GM21423 (cell line): ENCODE measurements around the gene NKAPD1.
A peak's percentile ranks its signal among the peaks of the same experiment; 100 is the strongest.
"Not testable (repeated sequence)": the region's sequence is repeated elsewhere in the genome, so short reads cannot be mapped to it uniquely, and the experiment has no call there.

Experiments
- ATAC-seq: cut with Tn5 transposase; IDR thresholded peaks from one replicate; pipeline ENCODE4 v1.9.1; 2021; ENCODE audit warnings: mild to moderate bottlenecking, moderate library complexity; ENCODE audit not compliant: unreplicated experiment

Gene NKAPD1, protein sequence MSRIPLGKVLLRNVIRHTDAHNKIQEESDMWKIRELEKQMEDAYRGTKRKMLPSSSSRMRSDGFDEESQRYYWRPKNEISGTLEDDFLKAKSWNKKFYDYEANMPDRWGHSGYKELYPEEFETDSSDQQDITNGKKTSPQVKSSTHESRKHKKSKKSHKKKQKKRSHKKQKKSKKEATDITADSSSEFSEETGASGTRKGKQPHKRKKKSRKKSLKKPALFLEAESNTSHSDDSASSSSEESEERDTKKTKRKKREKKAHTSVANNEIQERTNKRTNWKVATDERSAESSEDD

DNA sequence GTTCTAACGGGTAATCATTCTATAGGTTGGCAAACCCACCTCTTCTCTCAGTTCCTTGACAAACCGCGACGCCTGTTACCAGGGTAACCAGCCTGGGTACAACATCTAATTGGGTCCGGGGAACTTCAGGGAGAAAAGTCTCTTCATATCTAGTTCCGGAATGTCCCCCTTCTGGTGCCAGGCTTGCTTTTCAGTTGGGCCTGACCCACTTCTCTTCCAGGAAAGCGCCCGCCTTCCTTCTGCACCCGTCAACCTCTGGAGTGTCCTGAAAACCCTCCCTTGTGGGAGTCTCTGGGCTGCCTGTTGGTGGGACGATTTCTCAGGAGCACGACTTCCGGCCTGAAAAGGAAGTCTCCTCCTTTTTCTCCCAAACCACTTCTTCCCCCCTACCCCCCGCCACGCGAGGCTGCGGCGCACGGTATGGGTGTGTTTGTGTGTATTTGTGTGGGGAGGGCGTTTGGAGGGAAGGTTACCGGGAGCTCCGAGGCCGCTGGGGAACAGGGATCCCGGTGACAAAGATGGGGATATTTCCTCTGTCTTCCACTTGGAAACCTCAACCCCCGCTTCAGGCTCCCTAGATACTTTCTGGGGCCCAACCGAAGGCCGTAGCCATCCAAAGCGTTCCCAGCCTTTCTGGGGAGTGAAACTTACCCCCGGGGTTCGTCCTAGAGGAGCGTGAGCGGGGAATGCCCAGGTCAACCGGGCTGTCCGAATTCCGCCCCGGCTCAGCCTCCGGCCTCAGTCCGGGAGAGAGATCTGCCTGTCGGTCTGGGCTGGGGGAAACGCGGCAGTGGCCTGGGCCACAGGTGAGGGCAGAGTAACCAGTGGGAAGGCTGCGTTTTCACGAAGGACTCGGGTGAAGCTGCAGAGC is at the start of gene NKAPD1, which contains the start of gene PIH1D2:
NKAPD1 (plus strand) TSS at position 359 of the 871 bp plus-strand sequence. CDS start 1,276 bp downstream, outside the sequence.
PIH1D2 (minus strand) TSS at position 77 of the 871 bp plus-strand sequence. CDS start 843 bp downstream, outside the sequence.
- peak; percentile 92 for ATAC-seq

DNA sequence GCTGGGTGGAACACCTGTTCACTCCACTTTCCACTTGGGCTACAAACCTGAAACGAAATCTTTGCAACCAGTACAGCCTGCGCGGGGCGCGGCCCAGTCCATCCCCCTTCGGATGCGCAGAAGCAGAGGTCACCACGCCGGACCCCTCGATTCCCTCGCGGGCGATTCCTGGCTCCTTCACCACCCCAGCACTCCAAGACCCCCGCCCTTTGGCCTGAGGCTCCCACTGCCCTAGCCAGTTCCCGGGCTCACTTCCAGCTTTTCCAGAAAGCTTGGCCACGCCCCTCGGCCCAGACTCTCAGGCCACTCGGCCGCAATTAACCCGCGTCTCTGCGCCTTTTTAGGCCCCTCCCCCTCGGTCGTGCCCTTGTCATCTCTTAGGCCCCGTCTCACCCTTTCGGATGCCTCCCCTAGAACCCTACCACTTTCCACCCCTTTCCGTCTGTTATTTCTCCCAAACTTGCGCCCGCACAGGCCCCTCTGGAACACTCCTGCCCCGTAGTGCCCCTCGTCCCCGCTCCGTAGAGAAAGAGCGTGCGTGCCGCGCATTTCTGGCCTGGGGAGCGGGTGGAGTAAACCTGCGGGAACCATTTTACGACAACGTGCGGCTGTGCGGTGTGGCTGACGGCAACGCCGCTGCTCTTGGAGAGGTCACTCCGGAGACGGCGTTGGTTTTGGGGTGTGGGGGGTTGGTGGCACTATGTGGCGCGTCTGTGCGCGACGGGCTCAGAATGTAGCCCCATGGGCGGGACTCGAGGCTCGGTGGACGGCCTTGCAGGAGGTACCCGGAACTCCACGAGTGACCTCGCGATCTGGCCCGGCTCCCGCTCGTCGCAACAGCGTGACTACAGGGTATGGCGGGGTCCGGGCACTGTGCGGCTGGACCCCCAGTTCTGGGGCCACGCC is 49.1 kb upstream of the NKAPD1 start, which contains the start of gene DLAT:
DLAT (plus strand) TSS at position 636 of the 906 bp plus-strand sequence; CDS start at position 701, 65 bp downstream.
- peak; percentile 67 for ATAC-seq

DNA sequence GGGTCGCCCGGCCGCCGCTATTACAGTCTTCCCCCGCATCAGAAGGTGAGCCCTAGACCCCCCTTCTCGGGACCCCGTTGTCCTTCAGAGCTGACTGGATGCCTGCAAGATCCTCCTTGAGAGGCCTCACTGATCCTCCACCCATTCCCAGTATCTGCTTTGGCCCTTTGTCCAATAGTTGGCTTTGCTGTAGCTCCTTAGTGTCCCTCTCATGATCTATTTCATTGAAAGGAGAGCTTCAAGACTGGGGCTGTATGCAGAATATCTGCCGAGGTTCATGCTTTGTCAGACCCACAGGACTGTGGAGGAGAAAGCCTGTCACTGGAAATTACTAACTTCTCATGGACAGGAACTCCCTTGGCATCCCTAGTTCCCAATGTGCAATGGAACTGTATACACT is 48.4 kb upstream of the NKAPD1 start:
- peak; percentile 7 for ATAC-seq

DNA sequence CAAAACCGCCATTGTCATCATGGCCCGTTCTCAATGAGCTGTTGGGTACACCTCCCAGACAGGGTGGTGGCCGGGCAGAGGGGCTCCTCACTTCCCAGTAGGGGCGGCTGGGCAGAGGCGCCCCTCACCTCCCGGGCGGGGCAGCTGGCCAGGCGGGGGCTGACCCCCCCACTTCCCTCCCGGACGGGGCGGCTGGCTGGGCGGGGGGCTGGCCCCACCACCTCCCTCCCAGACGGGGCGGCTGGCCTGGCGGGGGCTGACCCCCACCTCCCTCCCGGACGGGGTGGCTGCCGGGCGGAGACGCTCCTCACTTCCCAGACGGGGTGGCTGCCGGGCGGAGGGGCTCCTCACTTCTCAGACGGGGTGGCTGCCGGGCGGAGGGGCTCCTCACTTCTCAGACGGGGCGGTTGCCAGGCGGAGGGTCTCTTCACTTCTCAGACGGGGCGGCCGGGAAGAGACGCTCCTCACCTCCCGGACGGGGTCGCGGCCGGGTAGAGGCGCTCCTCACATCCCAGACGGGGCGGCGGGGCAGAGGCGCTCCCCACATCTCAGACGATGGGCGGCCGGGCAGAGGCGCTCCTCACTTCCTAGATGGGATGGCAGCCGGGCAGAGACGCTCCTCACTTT is 47.2 kb upstream of the NKAPD1 start:
- ATAC-seq: not testable (repeated sequence)

DNA sequence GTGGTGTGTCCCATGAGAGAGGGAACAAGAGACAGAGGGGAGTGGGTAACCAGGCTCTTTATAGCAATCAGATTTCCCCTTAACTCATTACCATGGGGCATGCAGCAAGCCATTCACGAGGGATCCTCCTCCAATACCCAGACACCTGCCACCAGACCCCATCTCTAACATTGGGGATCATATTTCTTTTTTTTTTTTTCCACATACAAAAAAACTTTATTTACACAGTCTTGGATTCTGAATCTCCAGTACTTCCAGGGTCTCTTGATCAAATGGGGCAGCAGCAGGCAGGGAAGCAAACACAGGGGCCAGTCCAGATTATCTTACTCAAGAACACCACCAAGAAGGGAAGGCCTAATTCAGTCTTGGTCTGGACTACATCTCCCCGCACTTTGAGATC is 44.6 kb upstream of the NKAPD1 start:
- ATAC-seq: no peak

DNA sequence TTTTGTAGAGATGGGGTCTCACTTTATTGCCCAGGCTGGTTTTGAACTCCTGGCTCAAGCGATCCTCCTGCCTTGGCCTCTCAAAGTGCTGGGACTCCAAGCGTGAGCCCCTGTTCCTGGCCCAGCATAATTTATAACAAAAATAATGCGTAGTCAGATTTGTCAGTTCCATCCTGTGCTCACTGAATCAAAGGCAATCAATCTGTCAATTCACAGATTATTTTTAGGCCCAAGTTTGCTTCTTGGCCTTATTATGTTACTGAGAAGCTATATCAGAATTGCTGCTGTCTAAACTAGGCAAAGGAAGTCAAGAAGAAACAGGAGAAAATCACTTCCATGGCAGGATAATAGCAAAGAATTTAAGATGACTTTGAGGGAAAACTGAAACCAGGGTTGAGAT is 40.2 kb upstream of the NKAPD1 start:
- no peak for ATAC-seq

DNA sequence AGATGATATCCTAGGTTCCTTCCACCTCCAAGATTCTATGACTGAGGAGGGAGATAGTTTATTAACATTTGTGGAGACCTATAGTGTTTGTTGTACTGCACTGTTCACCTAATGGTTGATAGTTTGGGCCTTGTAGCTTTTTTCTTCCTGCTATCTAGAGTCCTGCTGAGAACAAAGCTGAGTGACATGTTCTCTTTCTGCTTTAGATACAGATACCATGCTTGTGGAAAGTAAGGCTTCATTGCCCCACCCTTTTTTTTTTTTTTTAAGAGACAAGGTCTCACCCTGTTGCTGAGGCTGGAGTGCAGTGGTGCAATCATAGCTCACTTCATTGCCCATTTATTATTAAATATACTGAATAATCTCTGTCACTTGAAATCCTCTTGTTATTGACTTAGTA is 36.6 kb upstream of the NKAPD1 start:
- no peak for ATAC-seq

DNA sequence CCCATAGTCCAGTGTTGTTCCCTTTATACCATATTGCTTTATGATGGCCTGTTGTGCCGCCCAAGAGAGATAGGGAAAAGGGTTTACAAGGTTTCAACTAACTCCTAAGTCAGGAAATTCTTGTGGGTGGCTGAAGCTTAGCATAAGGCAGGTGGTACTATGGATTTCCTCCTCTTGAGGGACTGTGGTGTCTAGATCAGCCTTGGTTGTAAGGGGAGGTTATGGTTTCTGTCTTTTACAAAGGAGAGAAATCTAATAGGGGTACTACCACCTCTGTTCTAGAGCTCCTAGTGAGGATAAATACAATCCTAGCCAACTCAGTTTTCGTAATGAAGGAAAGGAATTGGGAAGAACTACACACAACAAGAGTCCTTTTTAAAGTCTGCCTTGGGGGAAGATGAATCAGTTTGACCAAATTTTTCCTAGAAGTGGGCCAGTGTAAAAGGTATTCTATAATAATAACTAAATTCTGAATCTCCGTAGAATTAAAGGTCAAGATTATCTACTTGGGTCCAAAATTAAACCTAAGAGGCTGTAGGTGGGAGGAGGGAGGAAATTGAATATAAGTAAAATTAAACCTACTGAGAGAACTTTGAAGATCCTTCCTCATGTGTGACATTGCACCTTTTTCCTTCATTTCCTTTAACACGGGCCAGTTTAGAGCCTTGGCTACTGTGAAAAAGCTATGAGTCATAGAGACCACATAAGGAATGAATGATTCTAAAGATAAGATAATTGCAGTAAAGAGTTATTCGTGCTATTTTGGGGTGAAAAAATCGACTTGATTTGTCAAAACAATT is 31.7 kb upstream of the NKAPD1 start:
- no peak for ATAC-seq

DNA sequence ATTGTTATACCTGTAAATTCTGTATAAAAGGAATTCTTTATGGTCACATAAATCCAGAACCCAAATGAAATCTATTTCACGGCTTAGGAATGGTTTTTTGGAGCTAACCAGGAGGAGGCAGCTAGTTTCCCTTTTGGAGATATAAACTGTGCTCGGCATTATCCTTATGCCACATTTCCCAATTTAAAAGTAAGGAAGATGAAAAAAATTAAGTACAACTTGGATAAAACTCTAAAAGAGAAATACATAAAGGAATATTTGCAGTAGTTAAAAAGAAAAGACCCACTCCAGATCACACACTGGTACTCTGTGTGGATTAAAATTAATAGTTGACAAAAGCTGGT is 31.2 kb upstream of the NKAPD1 start:
- ATAC-seq: no peak

DNA sequence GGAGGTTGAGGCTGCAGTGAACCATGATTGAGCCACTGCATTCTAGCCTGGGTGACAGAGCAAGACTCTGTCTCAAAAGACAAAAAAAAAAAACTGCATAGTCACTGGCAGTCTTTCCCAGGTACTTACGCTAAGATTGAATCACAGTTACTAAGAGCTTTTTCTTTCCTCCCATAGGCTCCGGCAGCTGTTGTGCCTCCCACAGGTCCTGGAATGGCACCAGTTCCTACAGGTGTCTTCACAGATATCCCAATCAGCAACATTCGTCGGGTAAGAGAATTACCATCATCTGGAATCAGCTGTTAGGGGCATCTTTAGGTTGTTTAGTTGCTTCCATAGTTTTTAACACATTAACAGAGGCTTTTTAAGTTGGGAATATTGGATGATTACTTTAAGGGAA is 29.1 kb upstream of the NKAPD1 start:
- ATAC-seq: no peak

DNA sequence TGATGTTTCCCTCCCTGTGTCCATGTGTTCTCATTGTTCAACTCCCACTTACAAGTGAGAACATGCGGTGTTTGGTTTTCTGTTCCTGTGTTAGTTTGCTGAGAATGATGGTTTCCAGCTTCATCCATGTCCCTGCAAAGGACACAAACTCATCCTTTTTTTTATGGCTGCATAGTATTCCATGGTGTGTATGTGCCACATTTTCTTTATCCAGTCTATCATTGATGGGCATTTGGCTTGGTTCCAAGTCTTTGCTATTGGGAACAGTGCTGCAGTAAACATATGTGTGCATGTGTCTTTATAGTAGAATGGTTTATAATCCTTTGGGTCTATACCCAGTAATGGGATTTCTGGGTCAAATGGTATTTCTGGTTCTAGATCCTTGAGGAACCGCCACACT is 27.5 kb upstream of the NKAPD1 start:
- not testable (repeated sequence) for ATAC-seq

DNA sequence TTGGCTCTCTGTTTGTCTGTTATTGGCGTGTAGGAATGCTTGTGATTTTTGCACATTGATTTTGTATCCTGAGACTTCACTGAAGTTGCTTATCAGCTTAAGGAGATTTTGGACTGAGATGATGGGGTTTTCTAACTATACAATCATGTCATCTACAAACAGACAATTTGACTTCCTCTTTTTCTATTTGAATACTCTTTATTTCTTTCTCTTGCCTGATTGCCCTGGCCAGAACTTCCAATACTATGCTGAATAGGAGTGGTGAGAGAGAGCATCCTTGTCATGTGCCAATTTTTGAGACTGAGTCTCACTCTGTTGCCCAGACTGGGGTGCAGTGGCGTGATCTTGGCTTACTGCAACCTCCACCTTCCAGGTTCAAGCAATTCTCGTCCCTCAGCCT is 25.8 kb upstream of the NKAPD1 start:
- ATAC-seq: not testable (repeated sequence)

DNA sequence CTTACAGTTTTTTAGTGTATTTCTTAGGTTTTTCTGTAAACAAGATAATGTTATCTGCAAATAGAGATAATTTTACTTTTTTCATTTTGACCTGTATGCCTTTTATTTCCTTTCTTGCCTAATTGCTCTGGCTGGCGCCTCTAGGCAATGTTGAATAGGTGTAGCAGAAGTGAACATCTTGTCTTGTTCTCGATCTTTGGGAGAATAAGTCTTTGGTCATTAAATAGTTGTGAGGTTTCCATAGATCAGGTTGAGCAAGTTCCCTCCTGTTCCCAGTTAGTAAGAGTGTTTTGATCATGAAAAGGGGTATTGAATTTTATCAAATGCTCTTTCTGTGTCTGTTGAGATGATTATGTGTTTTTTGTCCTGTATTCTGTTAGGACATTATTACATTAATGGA is 24.3 kb upstream of the NKAPD1 start:
- no peak for ATAC-seq

DNA sequence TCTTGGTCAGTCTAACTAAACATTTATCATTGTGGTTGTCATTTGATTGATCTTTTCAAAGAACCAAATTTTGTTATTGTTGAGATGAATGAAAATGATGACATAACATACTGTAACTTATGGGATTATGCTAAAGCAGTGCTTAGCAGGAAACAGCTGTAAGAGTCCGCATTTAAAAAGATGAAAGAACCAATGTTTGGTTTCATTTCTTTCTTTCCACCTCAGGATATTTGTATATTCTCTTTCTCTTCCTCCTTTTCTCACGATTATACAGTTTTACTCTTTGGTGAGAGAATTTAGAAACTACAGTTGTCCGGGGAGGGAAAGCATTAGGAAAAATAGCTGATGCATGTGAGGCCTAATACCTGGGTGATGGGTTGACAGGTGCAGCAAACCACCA is 23.4 kb upstream of the NKAPD1 start:
- ATAC-seq: peak; percentile 88

DNA sequence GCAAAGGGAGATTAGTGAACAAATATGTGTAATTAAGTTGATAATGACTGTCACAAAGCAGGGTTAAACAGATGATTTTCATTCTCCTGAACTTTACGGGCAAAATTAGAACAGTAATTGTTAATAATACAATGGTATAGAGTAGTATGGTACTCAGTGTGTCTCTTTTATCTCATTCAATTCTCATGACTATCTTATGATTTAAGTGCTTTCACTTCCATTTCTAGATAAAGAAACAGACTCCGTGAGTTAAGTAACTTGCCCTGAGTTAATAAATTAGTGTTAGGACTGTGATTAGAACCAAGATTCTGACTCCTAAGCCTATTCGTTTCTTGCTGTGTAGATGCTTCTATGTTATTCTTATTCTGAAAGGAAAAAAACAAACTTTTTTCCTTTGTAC is 22.3 kb upstream of the NKAPD1 start:
- no peak for ATAC-seq

DNA sequence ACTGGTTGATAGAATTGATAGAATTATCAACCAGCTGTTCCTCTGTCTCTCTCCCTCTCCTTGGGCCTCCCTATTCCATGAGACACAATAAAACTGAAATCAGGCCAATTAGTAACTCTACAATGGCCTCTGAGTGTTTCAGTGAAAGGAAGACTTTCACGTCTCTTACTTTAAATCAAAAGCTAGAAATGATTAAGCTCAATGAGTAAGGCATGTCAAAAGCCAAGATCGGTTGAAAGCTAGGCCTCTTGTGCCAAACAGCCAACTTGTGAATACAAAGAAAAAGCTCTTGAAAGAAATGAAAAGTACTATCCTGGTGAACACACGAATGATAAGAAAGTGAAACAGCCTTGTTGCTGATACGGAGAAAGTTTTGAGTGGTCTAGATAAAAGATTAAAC is 16.9 kb upstream of the NKAPD1 start:
- ATAC-seq: no peak

DNA sequence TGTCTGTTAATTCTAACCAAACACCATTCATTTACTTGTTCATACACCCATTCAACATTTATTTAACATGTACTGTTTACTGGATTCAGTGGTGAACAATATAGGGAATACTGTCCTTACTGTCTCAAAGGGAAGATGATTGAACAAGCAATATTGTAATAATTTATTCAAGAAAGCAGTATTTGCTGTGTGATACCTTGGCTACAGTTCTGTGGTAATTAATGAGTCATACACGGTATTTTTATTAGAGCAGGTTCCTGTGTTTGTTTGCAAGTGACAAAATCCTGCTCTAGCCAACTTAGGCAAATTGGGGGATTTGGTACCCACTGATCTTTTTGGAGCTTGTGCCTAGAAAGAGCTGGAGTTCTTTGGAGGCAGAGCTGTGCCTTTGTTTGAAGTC is 16.0 kb upstream of the NKAPD1 start:
- no peak for ATAC-seq

DNA sequence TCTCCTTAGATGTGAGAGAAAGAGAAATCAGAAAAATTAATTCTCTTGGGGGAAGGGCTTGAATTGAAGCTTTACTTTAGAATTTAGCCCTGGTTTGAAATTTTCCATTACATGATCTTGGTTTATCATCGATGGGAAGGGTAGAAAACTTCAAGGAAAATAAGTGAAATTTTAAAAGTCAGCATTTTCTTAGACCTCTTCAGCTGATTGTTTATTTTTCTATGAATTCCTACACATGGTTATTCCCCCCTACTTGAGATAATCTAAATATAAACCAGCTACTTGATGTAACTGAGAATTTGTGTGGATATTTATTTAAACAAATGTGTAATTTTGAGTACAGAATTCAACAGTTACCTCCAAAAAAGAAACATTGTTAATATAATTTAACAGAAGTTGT is 11.2 kb upstream of the NKAPD1 start:
- ATAC-seq: no peak

DNA sequence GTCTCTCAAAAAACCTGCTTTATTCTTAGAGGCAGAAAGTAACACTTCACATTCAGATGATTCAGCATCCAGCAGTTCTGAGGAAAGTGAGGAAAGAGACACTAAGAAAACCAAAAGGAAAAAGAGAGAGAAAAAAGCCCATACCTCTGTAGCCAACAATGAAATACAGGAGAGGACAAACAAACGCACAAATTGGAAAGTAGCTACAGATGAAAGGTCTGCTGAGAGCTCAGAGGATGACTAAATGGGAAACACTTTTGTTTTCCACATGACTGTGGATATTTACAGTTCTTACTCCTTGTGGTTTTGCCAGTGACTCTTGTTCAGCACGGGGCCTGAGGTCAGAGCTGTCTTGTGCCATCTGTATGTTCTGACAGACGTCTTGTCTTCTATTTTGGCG is 8.6 kb downstream of the NKAPD1 start:
- ATAC-seq: no peak
